HUES6 (cell line): Measurements from ENCODE around the gene ASGR1.

ENCODE experiments used
- H3K27ac ChIP-seq: 2 replicates; pipeline ENCODE4 v1.7.0; 2013; ENCODE audit warnings: low read depth, mild to moderate bottlenecking, low read length, inconsistent platforms
- H3K27me3 ChIP-seq: 2 replicates; pipeline ENCODE4 v1.6.1; 2013; ENCODE audit warnings: low read length; ENCODE audit not compliant: control insufficient read depth, insufficient read depth
- H3K36me3 ChIP-seq: 2 replicates; pipeline ENCODE4 v1.6.1; 2013; ENCODE audit warnings: low read length; ENCODE audit not compliant: control insufficient read depth, insufficient read depth
- H3K4me1 ChIP-seq: 2 replicates; pipeline ENCODE4 v1.6.1; 2013; ENCODE audit warnings: low read length; ENCODE audit not compliant: control insufficient read depth, insufficient read depth
- H3K4me3 ChIP-seq: 2 replicates; pipeline ENCODE4 v1.5.1; 2013; ENCODE audit warnings: low read depth, low read length
- H3K9ac ChIP-seq: one replicate; pipeline ENCODE4 v1.6.1; 2013; ENCODE audit warnings: mild to moderate bottlenecking, low read length
- H3K9me3 ChIP-seq: 2 replicates; pipeline ENCODE4 v1.6.1; 2013; ENCODE audit warnings: low read depth, low read length; ENCODE audit not compliant: control insufficient read depth, insufficient read depth

Gene ASGR1

GRCh38 chr17:7215136-7215638 is 36.0 kb upstream of the ASGR1 start:
- H3K9ac ChIP-seq: peak overlapping the region; percentile 59
- H3K36me3 ChIP-seq: no peaks in the 10 kb centered on the region
- H3K27ac ChIP-seq: peak overlapping the region; percentile 28; the same call in 1 of the 2 replicates
- peak overlapping the region; percentile 69 for H3K4me3 ChIP-seq
- H3K9me3 ChIP-seq: no peaks in the 10 kb centered on the region
- no peaks in the 10 kb centered on the region for H3K27me3 ChIP-seq
- H3K4me1 ChIP-seq: peaks cover 54% of the 10 kb centered on the region

GRCh38 chr17:7214300-7215135 is 35.3 kb upstream of the ASGR1 start:
- Histone ChIP-seq H3K27ac (peak overlapping the region; percentile 77), H3K4me3 (peak overlapping the region; percentile 69), H3K36me3 (no peaks in the 10 kb centered on the region), H3K27me3 (no peaks in the 10 kb centered on the region), H3K9me3 (no peaks in the 10 kb centered on the region), H3K9ac (peak overlapping the region; percentile 69), H3K4me1 (peaks cover 53% of the 10 kb centered on the region)

GRCh38 chr17:7213895-7214299 is 34.7 kb upstream of the ASGR1 start:
- Histone ChIP-seq H3K27ac (peak overlapping the region; percentile 77; the same call in 1 of the 2 replicates), H3K27me3 (no peaks in the 10 kb centered on the region), H3K9ac (peak overlapping the region; percentile 52), H3K4me3 (peak overlapping the region; percentile 61), H3K9me3 (no peaks in the 10 kb centered on the region), H3K36me3 (no peaks in the 10 kb centered on the region), H3K4me1 (peaks cover 52% of the 10 kb centered on the region)

- Histone ChIP-seq H3K4me3 (peak overlapping the region; percentile 64), H3K9me3 (no peaks in the 10 kb centered on the region), H3K4me1 (peaks cover 53% of the 10 kb centered on the region), H3K27ac (no peak overlapping the region), H3K27me3 (no peaks in the 10 kb centered on the region; the same call in 1 of the 2 replicates), H3K9ac (peak overlapping the region; percentile 28), H3K36me3 (no peaks in the 10 kb centered on the region)
Observed at GRCh38 chr17:7211491-7212273, 32.5 kb upstream of the ASGR1 start.

- H3K27ac ChIP-seq: no peak overlapping the region
- H3K36me3 ChIP-seq: peaks cover 1% of the 10 kb centered on the region; the same call in 1 of the 2 replicates
- peaks cover 41% of the 10 kb centered on the region for H3K4me1 ChIP-seq
- H3K27me3 ChIP-seq: no peaks in the 10 kb centered on the region; the same call in 1 of the 2 replicates
- no peaks in the 10 kb centered on the region for H3K9me3 ChIP-seq
- peak overlapping the region; percentile 42 for H3K4me3 ChIP-seq
- no peak overlapping the region for H3K9ac ChIP-seq
Observed at GRCh38 chr17:7208754-7209460, 29.7 kb upstream of the ASGR1 start.

- Histone ChIP-seq H3K9ac (no peak overlapping the region), H3K27ac (no peak overlapping the region), H3K9me3 (no peaks in the 10 kb centered on the region), H3K4me3 (peak overlapping the region; percentile 42), H3K36me3 (peaks cover 10% of the 10 kb centered on the region), H3K4me1 (peaks cover 39% of the 10 kb centered on the region), H3K27me3 (no peaks in the 10 kb centered on the region; the same call in 1 of the 2 replicates)
Observed at GRCh38 chr17:7208027-7208571, 28.9 kb upstream of the ASGR1 start.

- no peaks in the 10 kb centered on the region; the same call in 1 of the 2 replicates for H3K27me3 ChIP-seq
- H3K9me3 ChIP-seq: no peaks in the 10 kb centered on the region
- peaks cover 17% of the 10 kb centered on the region for H3K36me3 ChIP-seq
- H3K9ac ChIP-seq: no peak overlapping the region
- no peak overlapping the region for H3K27ac ChIP-seq
- H3K4me3 ChIP-seq: peak overlapping the region; percentile 42
- H3K4me1 ChIP-seq: peaks cover 38% of the 10 kb centered on the region
Observed at GRCh38 chr17:7207120-7208001, 28.2 kb upstream of the ASGR1 start.

- Histone ChIP-seq H3K4me3 (peak overlapping the region; percentile 79), H3K9ac (no peak overlapping the region)
Observed at GRCh38 chr17:7205561-7205960, 26.4 kb upstream of the ASGR1 start.

GRCh38 chr17:7204828-7205461 is 25.8 kb upstream of the ASGR1 start:
- H3K36me3 ChIP-seq: peaks cover 29% of the 10 kb centered on the region
- no peaks in the 10 kb centered on the region for H3K9me3 ChIP-seq
- peaks cover 23% of the 10 kb centered on the region for H3K4me1 ChIP-seq
- H3K27me3 ChIP-seq: no peaks in the 10 kb centered on the region; the same call in 1 of the 2 replicates
- H3K27ac ChIP-seq: no peak overlapping the region
- no peak overlapping the region for H3K9ac ChIP-seq
- H3K4me3 ChIP-seq: peak overlapping the region; percentile 79

More at GRCh38 chr17:7205561-7205960, 26.4 kb upstream of the ASGR1 start:
- Histone ChIP-seq H3K27me3 (no peaks in the 10 kb centered on the region; the same call in 1 of the 2 replicates), H3K4me1 (peaks cover 25% of the 10 kb centered on the region), H3K27ac (no peak overlapping the region), H3K9me3 (no peaks in the 10 kb centered on the region), H3K36me3 (peaks cover 29% of the 10 kb centered on the region)
